OCI-LY3 (cell line): ENCODE results near the gene ANKRD30A.
"Not testable (repeated sequence)": the region's sequence is repeated elsewhere in the genome, so short reads cannot be mapped to it uniquely, and the experiment has no call there.

Source experiments
- H2AFZ ChIP-seq: fragments of 200-600, 300-600 bp; shearing (Covaris generic); 2 replicates; pipeline ENCODE4 v1.6.0; 2014; ENCODE audit warnings: antibody characterized with exemption, low read depth, low read length
- H3K27ac ChIP-seq: fragments of 200-600, 300-600 bp; sonication (generic); 2 replicates; pipeline ENCODE4 v1.5.1; 2014; ENCODE audit warnings: mild to moderate bottlenecking, low read length, moderate library complexity, mixed read lengths
- H3K27me3 ChIP-seq: fragments of 200-600, 300-600 bp; sonication (generic); 2 replicates; pipeline ENCODE4 v1.6.1; 2014; ENCODE audit warnings: low read depth, low read length, mixed read lengths
- H3K36me3 ChIP-seq: fragments of 200-600, 300-600 bp; sonication (generic); replicated peaks from 2 replicates; pipeline ENCODE3; 2014; ENCODE audit warnings: low read depth, low read length, mixed read lengths
- H3K4me1 ChIP-seq: fragments of 300-600, 200-600 bp; sonication (generic); 2 replicates; pipeline ENCODE4 v1.6.1; 2014; ENCODE audit warnings: low read length, mixed read lengths
- H3K4me2 ChIP-seq: fragments of 200-600, 300-600 bp; sonication (generic); 2 replicates; pipeline ENCODE4 v1.6.1; 2014; ENCODE audit warnings: low read length, mixed read lengths
- H3K4me3 ChIP-seq: fragments of 300-600, 200-600 bp; sonication (generic); 2 replicates; pipeline ENCODE4 v1.5.1; 2014; ENCODE audit warnings: antibody characterized with exemption, mild to moderate bottlenecking, low read length, moderate library complexity
- H3K79me2 ChIP-seq: fragments of 300-600, 200-600 bp; shearing (Covaris generic); 2 replicates; pipeline ENCODE4 v1.6.1; 2014; ENCODE audit warnings: mild to moderate bottlenecking, low read length, mixed read lengths
- H3K9ac ChIP-seq: fragments of 300-600, 200-600 bp; shearing (Covaris generic); 2 replicates; pipeline ENCODE4 v1.6.0; 2014; ENCODE audit warnings: mild to moderate bottlenecking, low read length, moderate library complexity
- H3K9me3 ChIP-seq: fragments of 200-600, 300-600 bp; shearing (Covaris generic); 2 replicates; pipeline ENCODE4 v1.6.1; 2014; ENCODE audit warnings: low read length, mixed read lengths; ENCODE audit not compliant: insufficient read depth
- H4K20me1 ChIP-seq: fragments of 200-600, 300-600 bp; sonication (generic); 2 replicates; pipeline ENCODE4 v1.6.1; 2016; ENCODE audit warnings: low read length, mixed read lengths; ENCODE audit not compliant: insufficient read depth
- CTCF ChIP-seq: fragments of 200-600, 300-600 bp; sonication (generic); IDR thresholded peaks from 2 replicates; pipeline ENCODE4 v1.5.1; 2014; ENCODE audit warnings: antibody characterized with exemption, low read length, low read depth
- EZH2phosphoT487 ChIP-seq: fragments of 200-600 bp; shearing (Covaris generic); IDR thresholded peaks from 2 replicates; pipeline ENCODE4 v1.6.1; 2018; ENCODE audit warnings: antibody characterized with exemption, mixed run types, low read depth

Gene ANKRD30A

GRCh38 chr10:37379991-37380390 lies 254.6 kb downstream of the ANKRD30A start:
- H3K9me3 ChIP-seq: no peaks in the 10 kb centered on the region
- no peak overlapping the region for H3K4me3 ChIP-seq
- H3K4me2 ChIP-seq: no peak overlapping the region
- no peaks in the 10 kb centered on the region for H3K4me1 ChIP-seq
- H4K20me1 ChIP-seq: no peaks in the 10 kb centered on the region
- no peak overlapping the region for H3K27ac ChIP-seq
- H3K79me2 ChIP-seq: no peaks in the 10 kb centered on the region
- H2AFZ ChIP-seq: no peak overlapping the region
- no peaks in the 10 kb centered on the region for H3K36me3 ChIP-seq
- TF ChIP-seq EZH2phosphoT487: no peak
- TF ChIP-seq CTCF: no peak
- H3K9ac ChIP-seq: no peak overlapping the region
- H3K27me3 ChIP-seq: no peaks in the 10 kb centered on the region

GRCh38 chr10:37381271-37381670 lies 255.9 kb downstream of the ANKRD30A start:
- no peaks in the 10 kb centered on the region for H3K27me3 ChIP-seq
- H2AFZ ChIP-seq: no peak overlapping the region
- no peaks in the 10 kb centered on the region for H4K20me1 ChIP-seq
- no peaks in the 10 kb centered on the region for H3K4me1 ChIP-seq
- H3K36me3 ChIP-seq: no peaks in the 10 kb centered on the region
- H3K4me3 ChIP-seq: no peak overlapping the region
- no peak overlapping the region for H3K9ac ChIP-seq
- H3K9me3 ChIP-seq: no peaks in the 10 kb centered on the region
- no peak overlapping the region for H3K4me2 ChIP-seq
- H3K27ac ChIP-seq: no peak overlapping the region
- no peaks in the 10 kb centered on the region for H3K79me2 ChIP-seq
- TF ChIP-seq CTCF (no peak), EZH2phosphoT487 (no peak)

GRCh38 chr10:37384923-37385322 lies 259.5 kb downstream of the ANKRD30A start:
- Histone ChIP-seq H3K27ac (no peak overlapping the region), H3K9me3 (no peaks in the 10 kb centered on the region), H4K20me1 (no peaks in the 10 kb centered on the region), H3K27me3 (no peaks in the 10 kb centered on the region), H3K9ac (no peak overlapping the region), H3K4me3 (no peak overlapping the region), H2AFZ (no peak overlapping the region), H3K4me1 (no peaks in the 10 kb centered on the region), H3K79me2 (no peaks in the 10 kb centered on the region), H3K4me2 (no peak overlapping the region), H3K36me3 (no peaks in the 10 kb centered on the region)
- no peak for TF ChIP-seq EZH2phosphoT487
- no peak for TF ChIP-seq CTCF

- no peaks in the 10 kb centered on the region for H3K9me3 ChIP-seq
Observed at GRCh38 chr10:37390926-37391325, 265.5 kb downstream of the ANKRD30A start.

GRCh38 chr10:37400774-37401173 lies 275.4 kb downstream of the ANKRD30A start:
- H3K4me2 ChIP-seq, H3K9me3 ChIP-seq, H3K4me1 ChIP-seq, H2AFZ ChIP-seq, H3K27ac ChIP-seq, H3K79me2 ChIP-seq, H3K36me3 ChIP-seq, H3K4me3 ChIP-seq, H4K20me1 ChIP-seq, H3K9ac ChIP-seq, H3K27me3 ChIP-seq: not testable (repeated sequence)

More at GRCh38 chr10:37390926-37391325, 265.5 kb downstream of the ANKRD30A start:
- Histone ChIP-seq H3K9ac (no peak overlapping the region), H3K4me2 (no peak overlapping the region), H3K79me2 (no peaks in the 10 kb centered on the region), H4K20me1 (no peaks in the 10 kb centered on the region), H2AFZ (no peak overlapping the region), H3K4me1 (no peaks in the 10 kb centered on the region), H3K36me3 (no peaks in the 10 kb centered on the region), H3K4me3 (no peak overlapping the region), H3K27me3 (no peaks in the 10 kb centered on the region), H3K27ac (no peak overlapping the region)
- no peak for TF ChIP-seq EZH2phosphoT487
- TF ChIP-seq CTCF: no peak
